Measurements from ENCODE around the gene LGI1.

Gene LGI1

GRCh38 chr10:93768892-93769291, 11.2 kb downstream of the LGI1 start:
- no peak overlapping the region for H3K4me3 ChIP-seq
- H3K4me2 ChIP-seq, result no peak overlapping the region
- TF ChIP-seq Cebpa-rat (IDR thresholded peaks at IDR 0.05), result no peak
- no peaks in the 10 kb centered on the region for H3K27me3 ChIP-seq
- H3K9me3 ChIP-seq, result no peaks in the 10 kb centered on the region
- H3K4me1 ChIP-seq, result no peaks in the 10 kb centered on the region
- no peaks in the 10 kb centered on the region for H3K36me3 ChIP-seq
- H3K9ac ChIP-seq, result no peak overlapping the region
- no peaks in the 10 kb centered on the region for H4K20me1 ChIP-seq
- no peak overlapping the region for H3K27ac ChIP-seq

GRCh38 chr10:93771354-93771753, 13.6 kb downstream of the LGI1 start:
- H3K9ac ChIP-seq, result no peak overlapping the region
- 0 out of 2 replicates have a peak, but pooled peaks have one; percentile 34 for TF ChIP-seq Cebpa-rat (IDR thresholded peaks at IDR 0.05)
- no peaks in the 10 kb centered on the region for H4K20me1 ChIP-seq
- H3K4me1 ChIP-seq, result no peaks in the 10 kb centered on the region
- no peaks in the 10 kb centered on the region for H3K9me3 ChIP-seq
- H3K36me3 ChIP-seq, result no peaks in the 10 kb centered on the region
- H3K4me3 ChIP-seq, result no peak overlapping the region
- H3K27ac ChIP-seq, result no peak overlapping the region
- no peaks in the 10 kb centered on the region for H3K27me3 ChIP-seq
- no peak overlapping the region for H3K4me2 ChIP-seq

- H3K36me3 ChIP-seq, result no peaks in the 10 kb centered on the region
- H4K20me1 ChIP-seq, result no peaks in the 10 kb centered on the region
- no peak overlapping the region for H3K27ac ChIP-seq
- H3K9ac ChIP-seq, result no peak overlapping the region
- no peaks in the 10 kb centered on the region for H3K9me3 ChIP-seq
- TF ChIP-seq Cebpa-rat (IDR thresholded peaks at IDR 0.05), result no peak
- no peak overlapping the region for H3K4me3 ChIP-seq
- H3K4me2 ChIP-seq, result no peak overlapping the region
- no peaks in the 10 kb centered on the region for H3K27me3 ChIP-seq
- H3K4me1 ChIP-seq, result no peaks in the 10 kb centered on the region
Measured at GRCh38 chr10:93773120-93773519, 15.4 kb downstream of the LGI1 start.

DNA sequence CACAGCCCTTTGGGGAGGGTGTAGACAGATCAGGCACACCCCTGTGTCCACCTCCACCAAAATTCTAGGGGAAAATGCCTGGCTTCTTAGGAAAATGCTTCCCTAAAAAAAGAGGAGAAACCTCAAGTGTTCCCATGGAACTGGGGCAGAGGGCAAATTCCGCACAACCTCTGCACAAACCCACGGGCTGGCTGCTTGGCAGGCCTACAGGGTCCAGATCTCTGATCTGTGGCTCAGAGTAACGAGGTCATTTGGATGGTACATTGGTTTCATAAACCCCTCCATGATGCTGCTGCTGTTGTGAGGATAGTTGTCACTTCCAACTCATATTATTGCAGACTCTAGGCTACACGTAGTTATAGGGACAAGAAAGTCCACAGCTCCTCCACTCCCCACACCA, 16.0 kb downstream of the LGI1 start:
- Histone ChIP-seq H3K4me3 (no peak overlapping the region), H3K9me3 (no peaks in the 10 kb centered on the region), H3K4me1 (no peaks in the 10 kb centered on the region), H4K20me1 (no peaks in the 10 kb centered on the region), H3K9ac (no peak overlapping the region), H3K36me3 (no peaks in the 10 kb centered on the region), H3K4me2 (no peak overlapping the region), H3K27me3 (no peaks in the 10 kb centered on the region), H3K27ac (no peak overlapping the region)
- TF ChIP-seq Cebpa-rat (IDR thresholded peaks at IDR 0.05), result no peak

DNA sequence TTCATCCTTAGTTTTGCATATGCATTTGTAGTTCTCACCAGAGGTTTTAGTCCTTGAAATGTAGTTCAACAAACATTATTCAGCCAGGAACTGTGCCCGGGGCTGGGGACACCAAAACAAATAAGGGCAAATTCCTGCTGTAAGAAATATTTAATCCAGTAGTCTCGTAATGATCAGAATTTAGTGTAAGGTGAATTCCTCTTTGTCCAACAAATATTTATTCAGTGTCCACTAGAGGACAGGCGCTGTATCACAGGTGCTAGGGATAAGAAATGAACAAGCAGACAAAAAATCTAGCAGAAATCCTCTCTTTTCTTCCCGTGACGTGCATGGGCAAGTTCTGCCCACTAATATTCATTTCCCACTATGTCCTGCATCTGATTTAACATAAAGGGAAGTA, 17.6 kb downstream of the LGI1 start:
- Histone ChIP-seq H3K9me3 (no peaks in the 10 kb centered on the region), H3K36me3 (no peaks in the 10 kb centered on the region), H3K4me3 (no peak overlapping the region), H3K4me2 (no peak overlapping the region), H3K9ac (no peak overlapping the region), H4K20me1 (no peaks in the 10 kb centered on the region), H3K27me3 (no peaks in the 10 kb centered on the region), H3K27ac (no peak overlapping the region), H3K4me1 (no peaks in the 10 kb centered on the region)
- no peak for TF ChIP-seq Cebpa-rat (IDR thresholded peaks at IDR 0.05)

DNA sequence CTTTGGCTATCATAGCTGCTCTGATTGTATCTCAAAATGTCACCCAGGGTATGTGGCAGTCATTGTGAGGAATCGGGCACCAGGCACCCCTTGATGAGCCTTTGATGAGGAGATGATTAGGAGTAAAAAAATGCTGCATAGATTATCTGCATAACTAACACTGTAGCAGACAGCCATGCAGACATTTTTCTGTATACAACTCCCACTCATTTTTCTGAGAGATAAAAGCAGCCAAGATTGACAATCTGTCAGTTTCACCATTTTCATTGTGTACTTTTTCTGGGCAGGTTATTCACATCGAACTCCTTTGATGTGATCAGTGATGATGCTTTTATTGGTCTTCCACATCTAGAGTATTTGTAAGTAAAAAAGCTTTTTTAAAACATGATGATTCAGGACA, 19.4 kb downstream of the LGI1 start:
- TF ChIP-seq Cebpa-rat (IDR thresholded peaks at IDR 0.05), result no peak
- Histone ChIP-seq H3K4me3 (no peak overlapping the region), H3K36me3 (no peaks in the 10 kb centered on the region), H3K27ac (no peak overlapping the region), H3K4me1 (no peaks in the 10 kb centered on the region), H3K9me3 (no peaks in the 10 kb centered on the region), H3K27me3 (no peaks in the 10 kb centered on the region), H4K20me1 (no peaks in the 10 kb centered on the region), H3K9ac (no peak overlapping the region), H3K4me2 (no peak overlapping the region)

- Histone ChIP-seq H3K4me3 (no peak overlapping the region), H3K36me3 (no peaks in the 10 kb centered on the region), H4K20me1 (no peaks in the 10 kb centered on the region), H3K27me3 (no peaks in the 10 kb centered on the region), H3K9me3 (no peaks in the 10 kb centered on the region), H3K4me2 (no peak overlapping the region), H3K27ac (no peak overlapping the region), H3K9ac (no peak overlapping the region), H3K4me1 (no peaks in the 10 kb centered on the region)
- no peak for TF ChIP-seq Cebpa-rat (IDR thresholded peaks at IDR 0.05)
Measured at GRCh38 chr10:93784059-93784458, 26.3 kb downstream of the LGI1 start.

GRCh38 chr10:93788413-93789208, 30.9 kb downstream of the LGI1 start:
- Histone ChIP-seq H4K20me1 (no peaks in the 10 kb centered on the region), H3K27ac (no peak overlapping the region)
- TF ChIP-seq Cebpa-rat (IDR thresholded peaks at IDR 0.05), result no peak

GRCh38 chr10:93790439-93790838, 32.7 kb downstream of the LGI1 start:
- Histone ChIP-seq H3K4me1 (peaks cover 17% of the 10 kb centered on the region), H3K36me3 (no peaks in the 10 kb centered on the region), H4K20me1 (no peaks in the 10 kb centered on the region), H3K27ac (no peak overlapping the region), H3K27me3 (no peaks in the 10 kb centered on the region), H3K9ac (no peak overlapping the region), H3K4me3 (no peak overlapping the region), H3K4me2 (peak overlapping the region; percentile 17; the same call in 1 of the 2 replicates), H3K9me3 (no peaks in the 10 kb centered on the region)
- TF ChIP-seq Cebpa-rat (IDR thresholded peaks at IDR 0.05), result no peak

More at GRCh38 chr10:93788413-93789208, 30.9 kb downstream of the LGI1 start:
- Histone ChIP-seq H3K4me3 (no peak overlapping the region), H3K4me1 (peaks cover 17% of the 10 kb centered on the region), H3K27me3 (no peaks in the 10 kb centered on the region), H3K9ac (no peak overlapping the region), H3K9me3 (no peaks in the 10 kb centered on the region), H3K4me2 (no peak overlapping the region), H3K36me3 (no peaks in the 10 kb centered on the region)

DNA sequence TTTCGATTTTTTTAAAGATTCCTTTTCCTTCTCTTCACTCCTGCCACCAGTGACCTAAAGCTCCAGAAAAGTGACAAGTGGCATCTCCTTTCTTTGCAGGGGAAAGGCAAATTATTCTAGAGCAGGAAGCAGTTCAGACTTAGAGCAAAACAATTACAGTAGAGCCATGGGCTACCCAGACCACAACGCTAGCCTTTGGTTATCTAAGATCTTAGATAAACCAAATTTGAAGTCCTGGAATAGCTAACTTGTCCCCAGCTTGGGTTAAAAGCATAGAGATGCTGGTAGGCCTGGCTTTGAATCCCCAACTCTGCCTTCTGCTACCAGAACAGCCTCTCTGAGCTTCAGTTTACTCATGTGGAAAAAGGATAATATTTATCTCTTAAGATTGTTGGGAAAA, 38.4 kb downstream of the LGI1 start:
- Histone ChIP-seq H3K27me3 (no peaks in the 10 kb centered on the region), H3K4me2 (no peak overlapping the region), H3K36me3 (no peaks in the 10 kb centered on the region), H3K9me3 (no peaks in the 10 kb centered on the region), H4K20me1 (no peaks in the 10 kb centered on the region), H3K4me3 (no peak overlapping the region), H3K9ac (no peak overlapping the region), H3K27ac (no peak overlapping the region), H3K4me1 (peaks cover 8% of the 10 kb centered on the region)
- TF ChIP-seq Cebpa-rat (IDR thresholded peaks at IDR 0.05), result no peak

Data from BLaER1 (cell line).